ENCODE data around the gene SPIRE1.

DNA sequence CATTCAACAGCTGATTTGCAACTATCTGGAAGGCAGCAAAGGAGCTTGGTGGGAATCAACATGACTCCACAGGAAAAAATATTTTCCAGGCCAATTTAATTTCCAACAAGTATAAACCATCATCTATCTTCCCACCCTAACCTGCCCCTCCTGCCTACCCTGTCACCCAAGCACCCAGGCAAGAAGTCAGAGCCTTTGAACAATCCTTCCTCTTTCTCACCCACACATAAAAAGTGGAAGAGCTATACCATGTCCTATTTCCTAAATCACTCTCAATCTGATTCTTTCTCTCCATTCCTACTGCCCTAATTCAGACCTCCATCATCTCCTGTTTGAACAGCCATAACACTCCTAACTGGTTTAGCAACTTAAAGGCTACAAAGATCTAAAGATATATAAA is 12.7 kb downstream of the SPIRE1 start:
- TF ChIP-seq, protein P1, sequence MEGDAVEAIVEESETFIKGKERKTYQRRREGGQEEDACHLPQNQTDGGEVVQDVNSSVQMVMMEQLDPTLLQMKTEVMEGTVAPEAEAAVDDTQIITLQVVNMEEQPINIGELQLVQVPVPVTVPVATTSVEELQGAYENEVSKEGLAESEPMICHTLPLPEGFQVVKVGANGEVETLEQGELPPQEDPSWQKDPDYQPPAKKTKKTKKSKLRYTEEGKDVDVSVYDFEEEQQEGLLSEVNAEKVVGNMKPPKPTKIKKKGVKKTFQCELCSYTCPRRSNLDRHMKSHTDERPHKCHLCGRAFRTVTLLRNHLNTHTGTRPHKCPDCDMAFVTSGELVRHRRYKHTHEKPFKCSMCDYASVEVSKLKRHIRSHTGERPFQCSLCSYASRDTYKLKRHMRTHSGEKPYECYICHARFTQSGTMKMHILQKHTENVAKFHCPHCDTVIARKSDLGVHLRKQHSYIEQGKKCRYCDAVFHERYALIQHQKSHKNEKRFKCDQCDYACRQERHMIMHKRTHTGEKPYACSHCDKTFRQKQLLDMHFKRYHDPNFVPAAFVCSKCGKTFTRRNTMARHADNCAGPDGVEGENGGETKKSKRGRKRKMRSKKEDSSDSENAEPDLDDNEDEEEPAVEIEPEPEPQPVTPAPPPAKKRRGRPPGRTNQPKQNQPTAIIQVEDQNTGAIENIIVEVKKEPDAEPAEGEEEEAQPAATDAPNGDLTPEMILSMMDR (IDR thresholded peaks at IDR 0.05): no peak
- TF ChIP-seq POLR2A (IDR thresholded peaks at IDR 0.05): no peak
- no peak for TF ChIP-seq EP300 (IDR thresholded peaks at IDR 0.05)

All from tibial nerve (tissue), 4 donors.